Glutamatergic neuron (in vitro differentiated cells): ENCODE data around the gene ST3GAL6. TPM values are rescaled to one million over a fixed set of nuclear protein-coding genes. Genes with fewer than 3 reads are reported as not detected.

ENCODE experiments used
- DNase-seq: peaks from one replicate; pipeline ENCODE4 v3.0.0; 2022
- H3K27ac Mint-ChIP-seq: one replicate; pipeline ENCODE4 v1.8.0; 2020; ENCODE audit warnings: mild to moderate bottlenecking, mixed read lengths, inconsistent platforms; ENCODE audit not compliant: unreplicated experiment
- H3K27me3 Mint-ChIP-seq: one replicate; pipeline ENCODE4 v1.8.0; 2020; ENCODE audit warnings: mild to moderate bottlenecking, moderate library complexity, mixed read lengths, inconsistent platforms; ENCODE audit not compliant: unreplicated experiment
- H3K36me3 Mint-ChIP-seq: one replicate; pipeline ENCODE4 v1.8.0; 2020; ENCODE audit warnings: mild to moderate bottlenecking, mixed read lengths, inconsistent platforms; ENCODE audit not compliant: unreplicated experiment
- H3K4me1 Mint-ChIP-seq: one replicate; pipeline ENCODE4 v1.8.0; 2020; ENCODE audit warnings: mild to moderate bottlenecking, low read depth, mixed read lengths, inconsistent platforms; ENCODE audit not compliant: unreplicated experiment
- H3K4me3 Mint-ChIP-seq: one replicate; pipeline ENCODE4 v1.8.0; 2020; ENCODE audit warnings: mild to moderate bottlenecking, mixed read lengths, inconsistent platforms; ENCODE audit not compliant: unreplicated experiment
- H3K9me3 Mint-ChIP-seq: one replicate; pipeline ENCODE4 v1.8.0; 2020; ENCODE audit warnings: mild to moderate bottlenecking, moderate library complexity, mixed read lengths, inconsistent platforms; ENCODE audit not compliant: unreplicated experiment
- total RNA-seq: library from RNA; stranded (reverse); fragmentation: NEBNext Ultra II Directional; extraction: Animal tissue kit (Norgen Biotek cat#: 25700); gene quantifications from one replicate; pipeline ENCODE4 v1.2.1, GENCODE V29; 2021; ENCODE audit not compliant: unreplicated experiment
- TF ChIP-seq, protein P1 (sequence below): fragments of 200-600 bp; sonication (generic); IDR thresholded peaks from one replicate; pipeline ENCODE4 v1.5.0; 2021; ENCODE audit not compliant: partially characterized antibody, unreplicated experiment

Gene ST3GAL6
- total RNA-seq, 1 donor from 2014 or later = 52.9 TPM

DNA sequence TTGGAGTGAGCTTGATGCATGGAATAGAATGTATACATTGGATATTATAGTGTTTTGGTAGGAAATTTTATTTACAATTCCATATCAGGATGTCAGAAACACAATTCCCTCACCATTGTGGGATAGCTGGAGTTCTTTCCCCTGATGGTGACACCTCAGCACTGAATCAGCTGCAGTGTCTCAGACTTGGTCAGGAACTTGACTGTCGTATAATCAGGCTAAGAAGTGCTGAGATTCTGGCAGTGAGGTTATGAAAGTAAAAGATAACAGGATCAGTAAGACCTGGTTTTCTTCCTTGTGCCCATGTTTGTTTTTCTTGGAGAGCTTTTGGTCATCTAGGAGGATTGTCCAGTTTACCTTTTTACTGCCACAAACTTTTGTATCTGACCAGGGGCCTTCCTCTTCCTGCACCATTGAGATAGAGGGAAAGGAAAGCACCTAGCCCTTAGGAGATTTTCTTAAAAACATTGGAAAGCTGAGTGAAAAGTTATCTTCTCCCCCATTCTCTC is 27.3 kb upstream of the ST3GAL6 start:
- Mint-ChIP-seq H3K4me1 (peaks cover 49% of the 10 kb centered on the region), H3K9me3 (peaks cover 27% of the 10 kb centered on the region), H3K4me3 (peak overlapping the region; percentile 99), H3K27ac (peak overlapping the region; percentile 98), H3K36me3 (no peaks in the 10 kb centered on the region), H3K27me3 (peaks cover 19% of the 10 kb centered on the region)
- no peak for DNase-seq
- TF ChIP-seq, protein P1, sequence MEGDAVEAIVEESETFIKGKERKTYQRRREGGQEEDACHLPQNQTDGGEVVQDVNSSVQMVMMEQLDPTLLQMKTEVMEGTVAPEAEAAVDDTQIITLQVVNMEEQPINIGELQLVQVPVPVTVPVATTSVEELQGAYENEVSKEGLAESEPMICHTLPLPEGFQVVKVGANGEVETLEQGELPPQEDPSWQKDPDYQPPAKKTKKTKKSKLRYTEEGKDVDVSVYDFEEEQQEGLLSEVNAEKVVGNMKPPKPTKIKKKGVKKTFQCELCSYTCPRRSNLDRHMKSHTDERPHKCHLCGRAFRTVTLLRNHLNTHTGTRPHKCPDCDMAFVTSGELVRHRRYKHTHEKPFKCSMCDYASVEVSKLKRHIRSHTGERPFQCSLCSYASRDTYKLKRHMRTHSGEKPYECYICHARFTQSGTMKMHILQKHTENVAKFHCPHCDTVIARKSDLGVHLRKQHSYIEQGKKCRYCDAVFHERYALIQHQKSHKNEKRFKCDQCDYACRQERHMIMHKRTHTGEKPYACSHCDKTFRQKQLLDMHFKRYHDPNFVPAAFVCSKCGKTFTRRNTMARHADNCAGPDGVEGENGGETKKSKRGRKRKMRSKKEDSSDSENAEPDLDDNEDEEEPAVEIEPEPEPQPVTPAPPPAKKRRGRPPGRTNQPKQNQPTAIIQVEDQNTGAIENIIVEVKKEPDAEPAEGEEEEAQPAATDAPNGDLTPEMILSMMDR = no peak

DNA sequence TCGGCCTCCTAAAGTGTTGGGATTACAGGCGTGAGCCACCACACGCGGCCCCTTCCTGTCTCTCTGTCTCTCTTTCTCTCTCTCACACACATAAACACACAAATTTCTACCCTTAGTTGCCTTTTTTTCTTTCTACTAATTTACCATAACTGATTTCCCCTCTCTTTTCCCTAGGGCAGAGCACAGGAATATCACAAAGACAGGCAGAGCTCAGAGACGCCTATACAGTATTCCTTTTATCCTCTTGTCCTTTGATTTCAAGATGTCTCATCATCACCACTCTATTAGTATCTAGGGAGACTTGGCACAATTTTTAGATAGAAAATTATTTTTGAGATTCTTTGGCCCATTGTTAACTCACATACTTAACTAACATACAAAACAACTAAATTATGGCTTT is 25.8 kb upstream of the ST3GAL6 start:
- H3K4me1 Mint-ChIP-seq = peaks cover 53% of the 10 kb centered on the region
- no peaks in the 10 kb centered on the region for H3K36me3 Mint-ChIP-seq
- peak overlapping the region; percentile 72 for H3K4me3 Mint-ChIP-seq
- H3K27me3 Mint-ChIP-seq = peaks cover 19% of the 10 kb centered on the region
- H3K27ac Mint-ChIP-seq = peak overlapping the region; percentile 82
- TF ChIP-seq, protein P1 = no peak
- peaks cover 22% of the 10 kb centered on the region for H3K9me3 Mint-ChIP-seq
- DNase-seq = no peak

DNA sequence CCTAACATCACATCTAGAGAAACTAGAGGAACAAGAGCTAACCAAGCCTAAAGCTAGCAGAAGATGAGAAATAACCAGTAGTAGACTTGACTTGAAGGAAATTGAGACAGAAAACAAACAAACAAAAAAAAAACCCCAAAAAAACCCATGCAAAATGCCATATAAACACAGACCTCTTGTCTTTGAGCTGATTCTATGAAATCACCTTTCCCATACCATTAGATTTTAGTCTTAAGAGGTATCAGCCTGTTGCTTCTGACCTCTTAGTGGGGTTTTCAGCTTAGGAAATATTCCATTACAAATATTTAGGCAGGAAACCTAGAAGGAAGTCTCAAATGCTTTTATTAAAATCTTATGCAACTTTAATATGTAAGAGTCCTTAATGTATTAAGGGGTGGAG is 23.9 kb upstream of the ST3GAL6 start:
- H3K4me3 Mint-ChIP-seq = no peak overlapping the region
- TF ChIP-seq, protein P1 = no peak
- no peaks in the 10 kb centered on the region for H3K36me3 Mint-ChIP-seq
- no peak for DNase-seq
- H3K27me3 Mint-ChIP-seq = peaks cover 8% of the 10 kb centered on the region
- peaks cover 11% of the 10 kb centered on the region for H3K9me3 Mint-ChIP-seq
- peaks cover 50% of the 10 kb centered on the region for H3K4me1 Mint-ChIP-seq
- peak overlapping the region; percentile 9 for H3K27ac Mint-ChIP-seq

DNA sequence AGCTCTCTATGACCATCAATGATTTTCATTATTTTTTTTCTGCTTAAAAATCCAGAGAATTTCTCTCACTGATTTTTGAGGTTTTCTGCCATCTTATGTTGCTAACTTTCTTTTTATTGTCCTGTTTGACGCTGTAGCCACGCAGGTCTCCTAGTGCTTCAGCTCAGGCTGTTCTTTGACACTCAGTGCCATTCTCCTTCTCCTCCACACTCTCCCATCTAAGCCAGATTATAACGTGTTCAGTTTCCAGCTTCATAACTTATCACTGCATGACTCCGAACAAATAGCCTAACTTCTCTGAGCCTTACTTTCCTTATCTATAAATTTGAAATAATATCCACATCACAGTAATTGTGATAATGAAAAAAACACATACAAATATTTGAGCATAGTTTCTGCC is 22.8 kb upstream of the ST3GAL6 start:
- DNase-seq = no peak
- Mint-ChIP-seq H3K4me1 (peaks cover 46% of the 10 kb centered on the region), H3K36me3 (no peaks in the 10 kb centered on the region), H3K9me3 (peaks cover under 1% of the 10 kb centered on the region), H3K4me3 (no peak overlapping the region), H3K27ac (no peak overlapping the region), H3K27me3 (peaks cover 1% of the 10 kb centered on the region)
- TF ChIP-seq, protein P1 = no peak

DNA sequence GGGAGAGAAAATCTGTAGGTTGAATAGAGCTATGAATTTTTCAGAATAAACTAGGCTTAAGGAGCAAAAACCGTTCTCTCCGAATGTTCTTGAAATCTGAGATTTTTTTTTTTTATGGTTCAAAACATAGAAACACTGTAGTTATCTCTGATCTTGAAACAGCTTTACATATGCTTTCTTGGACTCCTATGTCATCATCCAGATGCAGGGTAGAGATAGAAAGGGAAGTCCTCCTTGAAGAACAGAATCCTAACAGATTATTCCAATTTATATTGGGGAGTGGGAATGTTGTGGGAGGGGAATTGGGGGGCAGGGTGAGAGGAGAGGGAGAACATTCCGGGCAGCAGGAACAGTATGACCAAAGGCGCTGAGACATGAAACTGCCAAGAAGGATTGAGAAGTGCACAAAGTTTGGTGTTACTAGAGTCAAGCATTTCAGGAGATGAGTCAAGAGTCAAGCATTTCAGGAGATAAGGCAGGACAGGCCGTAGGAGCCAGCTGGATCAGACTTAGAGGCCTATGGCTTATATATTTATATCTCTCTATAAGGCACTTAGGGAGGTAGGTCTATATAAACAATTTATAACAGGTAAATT is 21.9 kb upstream of the ST3GAL6 start:
- H3K27ac Mint-ChIP-seq = no peak overlapping the region
- no peaks in the 10 kb centered on the region for H3K9me3 Mint-ChIP-seq
- TF ChIP-seq, protein P1 = no peak
- no peaks in the 10 kb centered on the region for H3K36me3 Mint-ChIP-seq
- H3K27me3 Mint-ChIP-seq = peaks cover 1% of the 10 kb centered on the region
- DNase-seq = no peak
- H3K4me3 Mint-ChIP-seq = no peak overlapping the region
- peaks cover 44% of the 10 kb centered on the region for H3K4me1 Mint-ChIP-seq
